Measurements from ENCODE around the gene RPS10.
"Not testable (repeated sequence)": the region's sequence is repeated elsewhere in the genome, so short reads cannot be mapped to it uniquely, and the experiment has no call there.

RPS10 gene

GRCh38 chr6:34374069-34374468 lies 51.8 kb downstream of the RPS10 start:
- peak in 1 of 2 experiments; percentile 42 for DNase-seq (ENCODE audit: low read depth in 1 of 2, low spot score in 1 of 2)
- H3K4me3 ChIP-seq (replicated peaks; ENCODE audit: insufficient read depth, low read length), result no peak overlapping the region
- peak overlapping the region; percentile 13 for H3K27ac ChIP-seq (replicated peaks)
- TF ChIP-seq GABPA (IDR thresholded peaks at IDR 0.05; ENCODE audit: low read depth) (no peak), SPI1 (IDR thresholded peaks at IDR 0.05; ENCODE audit: borderline replicate concordance, low read depth) (peak; percentile 93)
- no peaks in the 10 kb centered on the region for H3K27me3 ChIP-seq (ENCODE audit: insufficient read depth, poor library complexity, severe bottlenecking)

GRCh38 chr6:34373511-34373910 lies 52.4 kb downstream of the RPS10 start:
- Histone ChIP-seq H3K27ac (replicated peaks) (no peak overlapping the region), H3K4me3 (replicated peaks; ENCODE audit: insufficient read depth, low read length) (no peak overlapping the region), H3K27me3 (ENCODE audit: insufficient read depth, poor library complexity, severe bottlenecking) (no peaks in the 10 kb centered on the region)
- TF ChIP-seq GABPA (IDR thresholded peaks at IDR 0.05; ENCODE audit: low read depth), result no peak
- TF ChIP-seq POLR2AphosphoS5 (IDR thresholded peaks at IDR 0.05; ENCODE audit: low read depth), result no peak
- no peak for TF ChIP-seq SPI1 (IDR thresholded peaks at IDR 0.05; ENCODE audit: borderline replicate concordance, low read depth)
- no peak for TF ChIP-seq CTCF (IDR thresholded peaks at IDR 0.05; ENCODE audit: insufficient read depth, low read length)
- no peak for TF ChIP-seq REST (IDR thresholded peaks at IDR 0.05; ENCODE audit: insufficient replicate concordance, low read depth)
- no peak for DNase-seq (ENCODE audit: low read depth in 1 of 2, low spot score in 1 of 2)

GRCh38 chr6:34371865-34372264 lies 54.0 kb downstream of the RPS10 start:
- not testable (repeated sequence) for DNase-seq (ENCODE audit: low read depth in 1 of 2, low spot score in 1 of 2); H3K27me3 ChIP-seq (ENCODE audit: insufficient read depth, poor library complexity, severe bottlenecking); H3K27ac ChIP-seq (replicated peaks); H3K4me3 ChIP-seq (replicated peaks; ENCODE audit: insufficient read depth, low read length)

- Histone ChIP-seq H3K4me3 (replicated peaks; ENCODE audit: insufficient read depth, low read length) (no peak overlapping the region), H3K27ac (replicated peaks) (no peak overlapping the region), H3K27me3 (ENCODE audit: insufficient read depth, poor library complexity, severe bottlenecking) (no peaks in the 10 kb centered on the region)
- DNase-seq (ENCODE audit: low read depth in 1 of 2, low spot score in 1 of 2), result peak in 1 of 2 experiments; percentile 19
- TF ChIP-seq GABPA (IDR thresholded peaks at IDR 0.05; ENCODE audit: low read depth), result no peak
- no peak for TF ChIP-seq CTCF (IDR thresholded peaks at IDR 0.05; ENCODE audit: insufficient read depth, low read length)
- TF ChIP-seq SPI1 (IDR thresholded peaks at IDR 0.05; ENCODE audit: borderline replicate concordance, low read depth), result no peak
- no peak for TF ChIP-seq REST (IDR thresholded peaks at IDR 0.05; ENCODE audit: insufficient replicate concordance, low read depth)
- no peak for TF ChIP-seq POLR2AphosphoS5 (IDR thresholded peaks at IDR 0.05; ENCODE audit: low read depth)
Observed at GRCh38 chr6:34370361-34370760, 55.5 kb downstream of the RPS10 start.

GRCh38 chr6:34369385-34369784 lies 56.5 kb downstream of the RPS10 start:
- no peak overlapping the region for H3K27ac ChIP-seq (replicated peaks)
- no peak overlapping the region for H3K4me3 ChIP-seq (replicated peaks; ENCODE audit: insufficient read depth, low read length)
- DNase-seq (ENCODE audit: low read depth in 1 of 2, low spot score in 1 of 2), result no peak
- TF ChIP-seq GABPA (IDR thresholded peaks at IDR 0.05; ENCODE audit: low read depth) (no peak), CTCF (IDR thresholded peaks at IDR 0.05; ENCODE audit: insufficient read depth, low read length) (no peak), POLR2AphosphoS5 (IDR thresholded peaks at IDR 0.05; ENCODE audit: low read depth) (no peak), REST (IDR thresholded peaks at IDR 0.05; ENCODE audit: insufficient replicate concordance, low read depth) (no peak), SPI1 (IDR thresholded peaks at IDR 0.05; ENCODE audit: borderline replicate concordance, low read depth) (no peak)
- H3K27me3 ChIP-seq (ENCODE audit: insufficient read depth, poor library complexity, severe bottlenecking), result no peaks in the 10 kb centered on the region

Data from HL-60 (cell line).